Loucy (cell line): Measurements from ENCODE around the gene NEUROD2.

Source experiments
- H2AFZ ChIP-seq: fragments of 200-600 bp; sonication (generic); 2 replicates; pipeline ENCODE4 v1.6.0; 2016; ENCODE audit warnings: antibody characterized with exemption, mild to moderate bottlenecking, low read length, moderate library complexity
- H3F3A ChIP-seq: fragments of 200-600 bp; 2 replicates; pipeline ENCODE4 v1.6.0; 2016; ENCODE audit warnings: antibody characterized with exemption, low read depth, mild to moderate bottlenecking
- H3K27me3 ChIP-seq: fragments of 200-600 bp; sonication (generic); 2 replicates; pipeline ENCODE4 v1.6.1; 2014; ENCODE audit warnings: low read length, mild to moderate bottlenecking; ENCODE audit not compliant: insufficient read depth, poor library complexity, severe bottlenecking
- H3K36me3 ChIP-seq: fragments of 200-600 bp; sonication (generic); 2 replicates; pipeline ENCODE4 v1.6.1; 2016; ENCODE audit warnings: low read length; ENCODE audit not compliant: insufficient read depth
- H3K4me1 ChIP-seq: fragments of 200-600 bp; sonication (generic); 2 replicates; pipeline ENCODE4 v1.5.1; 2014; ENCODE audit warnings: low read length, mild to moderate bottlenecking; ENCODE audit not compliant: insufficient read depth, poor library complexity, severe bottlenecking
- H3K4me2 ChIP-seq: fragments of 200-600 bp; sonication (generic); 2 replicates; pipeline ENCODE4 v1.6.0; 2014; ENCODE audit warnings: antibody characterized with exemption, low read length, low read depth, mild to moderate bottlenecking; ENCODE audit not compliant: poor library complexity, severe bottlenecking
- H3K4me3 ChIP-seq: fragments of 200-600 bp; sonication (generic); 2 replicates; pipeline ENCODE4 v1.5.1; 2014; ENCODE audit warnings: low read length, mild to moderate bottlenecking, mixed read lengths; ENCODE audit not compliant: poor library complexity, severe bottlenecking
- H3K79me2 ChIP-seq: fragments of 200-600 bp; sonication (generic); 2 replicates; pipeline ENCODE4 v1.6.1; 2014; ENCODE audit warnings: low read length; ENCODE audit not compliant: insufficient read depth
- H3K9ac ChIP-seq: fragments of 200-600 bp; sonication (generic); 2 replicates; pipeline ENCODE4 v1.6.0; 2014; ENCODE audit warnings: mild to moderate bottlenecking, low read depth, low read length, moderate library complexity; ENCODE audit not compliant: poor library complexity, severe bottlenecking
- H3K9me2 ChIP-seq: fragments of 200-600 bp; sonication (generic); replicated peaks from 2 replicates; pipeline ENCODE4 v1.6.1; 2016; ENCODE audit warnings: low read depth, low read length, mixed read lengths
- H3K9me3 ChIP-seq: fragments of 200-600 bp; sonication (generic); 2 replicates; pipeline ENCODE4 v1.6.1; 2014; ENCODE audit warnings: mild to moderate bottlenecking, antibody characterized with exemption, low read length, low read depth; ENCODE audit not compliant: insufficient read depth
- H4K20me1 ChIP-seq: fragments of 200-600 bp; sonication (generic); 2 replicates; pipeline ENCODE4 v1.6.0; 2014; ENCODE audit warnings: antibody characterized with exemption, low read length, mild to moderate bottlenecking; ENCODE audit not compliant: insufficient read depth, poor library complexity, severe bottlenecking
- CTCF ChIP-seq: fragments of 200-600 bp; sonication (generic); conservative IDR thresholded peaks from 2 replicates; pipeline ENCODE4 v1.5.1; 2014; ENCODE audit warnings: mild to moderate bottlenecking, antibody characterized with exemption, low read length
- EZH2phosphoT487 ChIP-seq: fragments of 200-600 bp; IDR thresholded peaks from 2 replicates; pipeline ENCODE4 v1.6.1; 2018; ENCODE audit warnings: antibody characterized with exemption, mild to moderate bottlenecking, moderate library complexity, borderline replicate concordance

The NEUROD2 gene

GRCh38 chr17:39580082-39580468 is 27.6 kb downstream of the NEUROD2 start:
- no peak overlapping the region for H3K4me3 ChIP-seq
- no peaks in the 10 kb centered on the region for H3K9me2 ChIP-seq
- H2AFZ ChIP-seq = no peak overlapping the region
- H4K20me1 ChIP-seq = no peaks in the 10 kb centered on the region
- no peaks in the 10 kb centered on the region for H3K27me3 ChIP-seq
- H3K9ac ChIP-seq = no peak overlapping the region
- TF ChIP-seq CTCF = no peak
- TF ChIP-seq EZH2phosphoT487 = no peak
- H3K79me2 ChIP-seq = no peaks in the 10 kb centered on the region
- H3K4me1 ChIP-seq = no peaks in the 10 kb centered on the region
- H3K36me3 ChIP-seq = no peaks in the 10 kb centered on the region
- H3F3A ChIP-seq = no peaks in the 10 kb centered on the region
- no peaks in the 10 kb centered on the region for H3K9me3 ChIP-seq
- H3K4me2 ChIP-seq = no peak overlapping the region

- no peak overlapping the region for H2AFZ ChIP-seq
- no peaks in the 10 kb centered on the region for H3K9me3 ChIP-seq
- no peak overlapping the region for H3K4me3 ChIP-seq
- H3K4me2 ChIP-seq = no peak overlapping the region
- H3K9me2 ChIP-seq = no peaks in the 10 kb centered on the region
- no peaks in the 10 kb centered on the region for H3K4me1 ChIP-seq
- H3K9ac ChIP-seq = no peak overlapping the region
- no peaks in the 10 kb centered on the region for H3F3A ChIP-seq
- H3K27me3 ChIP-seq = no peaks in the 10 kb centered on the region
- TF ChIP-seq EZH2phosphoT487 (no peak), CTCF (no peak)
- no peaks in the 10 kb centered on the region for H3K36me3 ChIP-seq
- no peaks in the 10 kb centered on the region for H3K79me2 ChIP-seq
- no peaks in the 10 kb centered on the region for H4K20me1 ChIP-seq
Observed at GRCh38 chr17:39579318-39580081, 28.2 kb downstream of the NEUROD2 start.

- no peak overlapping the region for H3K4me3 ChIP-seq
- no peaks in the 10 kb centered on the region for H4K20me1 ChIP-seq
- TF ChIP-seq CTCF = no peak
- no peak for TF ChIP-seq EZH2phosphoT487
- H3K4me2 ChIP-seq = no peak overlapping the region
- H3K9ac ChIP-seq = no peak overlapping the region
- no peaks in the 10 kb centered on the region for H3K36me3 ChIP-seq
- no peaks in the 10 kb centered on the region for H3F3A ChIP-seq
- H3K79me2 ChIP-seq = no peaks in the 10 kb centered on the region
- no peaks in the 10 kb centered on the region for H3K4me1 ChIP-seq
- H3K9me2 ChIP-seq = no peaks in the 10 kb centered on the region
- H2AFZ ChIP-seq = no peak overlapping the region
- no peaks in the 10 kb centered on the region for H3K9me3 ChIP-seq
- H3K27me3 ChIP-seq = no peaks in the 10 kb centered on the region
Observed at GRCh38 chr17:39578272-39578671, 29.4 kb downstream of the NEUROD2 start.
